MM.1S (cell line): ENCODE measurements around the gene CH25H.

ENCODE experiments used
- EZH2 ChIP-seq: fragments of 300-600 bp; sonication (generic); optimal IDR thresholded peaks from 2 replicates; pipeline ENCODE3; 2017; ENCODE audit warnings: low read depth, mild to moderate bottlenecking, antibody characterized with exemption, low read length, mixed read lengths
- EZH2phosphoT487 ChIP-seq: fragments of 300-600 bp; sonication (generic); IDR thresholded peaks from 2 replicates; pipeline ENCODE4 v1.6.1; 2018; ENCODE audit warnings: antibody characterized with exemption, low read length
- TF ChIP-seq, protein P1 (sequence below): fragments of 300-600 bp; sonication (generic); IDR thresholded peaks from 2 replicates; pipeline ENCODE4 v1.5.1; 2016; ENCODE audit warnings: antibody characterized with exemption, low read length, mixed read lengths

DNA sequence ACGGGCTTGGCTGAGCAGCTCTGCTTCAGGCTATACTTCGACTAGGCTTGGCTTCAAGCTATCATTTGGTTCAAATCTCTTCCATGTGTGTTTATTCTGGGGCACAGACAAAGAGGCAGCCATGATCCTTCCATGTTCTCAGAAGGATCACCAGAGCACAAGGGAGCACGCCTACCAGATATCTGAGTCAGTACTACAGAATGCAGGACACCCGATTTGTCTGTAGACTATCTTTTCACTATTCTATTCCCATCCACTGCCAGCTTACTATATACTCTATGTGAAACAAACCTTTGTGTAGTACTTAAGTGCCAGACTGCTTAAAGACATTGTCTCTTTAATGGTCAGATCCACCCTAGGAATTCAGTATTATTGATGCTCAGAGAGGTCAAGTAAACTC lies 35.1 kb downstream of the CH25H start:
- TF ChIP-seq, protein P1, sequence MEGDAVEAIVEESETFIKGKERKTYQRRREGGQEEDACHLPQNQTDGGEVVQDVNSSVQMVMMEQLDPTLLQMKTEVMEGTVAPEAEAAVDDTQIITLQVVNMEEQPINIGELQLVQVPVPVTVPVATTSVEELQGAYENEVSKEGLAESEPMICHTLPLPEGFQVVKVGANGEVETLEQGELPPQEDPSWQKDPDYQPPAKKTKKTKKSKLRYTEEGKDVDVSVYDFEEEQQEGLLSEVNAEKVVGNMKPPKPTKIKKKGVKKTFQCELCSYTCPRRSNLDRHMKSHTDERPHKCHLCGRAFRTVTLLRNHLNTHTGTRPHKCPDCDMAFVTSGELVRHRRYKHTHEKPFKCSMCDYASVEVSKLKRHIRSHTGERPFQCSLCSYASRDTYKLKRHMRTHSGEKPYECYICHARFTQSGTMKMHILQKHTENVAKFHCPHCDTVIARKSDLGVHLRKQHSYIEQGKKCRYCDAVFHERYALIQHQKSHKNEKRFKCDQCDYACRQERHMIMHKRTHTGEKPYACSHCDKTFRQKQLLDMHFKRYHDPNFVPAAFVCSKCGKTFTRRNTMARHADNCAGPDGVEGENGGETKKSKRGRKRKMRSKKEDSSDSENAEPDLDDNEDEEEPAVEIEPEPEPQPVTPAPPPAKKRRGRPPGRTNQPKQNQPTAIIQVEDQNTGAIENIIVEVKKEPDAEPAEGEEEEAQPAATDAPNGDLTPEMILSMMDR: no peak
- TF ChIP-seq EZH2 (no peak), EZH2phosphoT487 (no peak)
